VCaP (cell line): ENCODE measurements around the gene RHCG.
"Not testable (repeated sequence)": the region's sequence is repeated elsewhere in the genome, so short reads cannot be mapped to it uniquely, and the experiment has no call there.

Experiments
- H3K27ac ChIP-seq: fragments of 450-650 bp; 2 replicates; pipeline ENCODE4 v1.5.1; 2017
- CTCF ChIP-seq: fragments of 450-650 bp; conservative IDR thresholded peaks from 2 replicates; pipeline ENCODE4 v1.5.1; 2017; ENCODE audit warnings: mild to moderate bottlenecking, moderate library complexity

RHCG gene

GRCh38 chr15:89472785-89473256, 23.6 kb downstream of the RHCG start:
- H3K27ac ChIP-seq = no peak overlapping the region
- peak; percentile 96 for TF ChIP-seq CTCF

GRCh38 chr15:89469426-89470096, 26.8 kb downstream of the RHCG start:
- no peak overlapping the region for H3K27ac ChIP-seq

GRCh38 chr15:89468813-89469212, 27.6 kb downstream of the RHCG start:
- H3K27ac ChIP-seq = not testable (repeated sequence)

More at GRCh38 chr15:89469426-89470096, 26.8 kb downstream of the RHCG start:
- TF ChIP-seq CTCF = no peak

- no peak for TF ChIP-seq CTCF
- no peak overlapping the region for H3K27ac ChIP-seq
These were observed 33.3 kb downstream of the RHCG start for GRCh38 chr15:89463113-89463512.

GRCh38 chr15:89462198-89462912, 34.0 kb downstream of the RHCG start:
- no peak for TF ChIP-seq CTCF
- no peak overlapping the region for H3K27ac ChIP-seq

GRCh38 chr15:89461386-89461785, 35.0 kb downstream of the RHCG start:
- no peak for TF ChIP-seq CTCF
- no peak overlapping the region for H3K27ac ChIP-seq

GRCh38 chr15:89460048-89460447, 36.3 kb downstream of the RHCG start:
- TF ChIP-seq CTCF = no peak
- no peak overlapping the region for H3K27ac ChIP-seq
